ENCODE measurements around the gene SULT4A1.

DNA sequence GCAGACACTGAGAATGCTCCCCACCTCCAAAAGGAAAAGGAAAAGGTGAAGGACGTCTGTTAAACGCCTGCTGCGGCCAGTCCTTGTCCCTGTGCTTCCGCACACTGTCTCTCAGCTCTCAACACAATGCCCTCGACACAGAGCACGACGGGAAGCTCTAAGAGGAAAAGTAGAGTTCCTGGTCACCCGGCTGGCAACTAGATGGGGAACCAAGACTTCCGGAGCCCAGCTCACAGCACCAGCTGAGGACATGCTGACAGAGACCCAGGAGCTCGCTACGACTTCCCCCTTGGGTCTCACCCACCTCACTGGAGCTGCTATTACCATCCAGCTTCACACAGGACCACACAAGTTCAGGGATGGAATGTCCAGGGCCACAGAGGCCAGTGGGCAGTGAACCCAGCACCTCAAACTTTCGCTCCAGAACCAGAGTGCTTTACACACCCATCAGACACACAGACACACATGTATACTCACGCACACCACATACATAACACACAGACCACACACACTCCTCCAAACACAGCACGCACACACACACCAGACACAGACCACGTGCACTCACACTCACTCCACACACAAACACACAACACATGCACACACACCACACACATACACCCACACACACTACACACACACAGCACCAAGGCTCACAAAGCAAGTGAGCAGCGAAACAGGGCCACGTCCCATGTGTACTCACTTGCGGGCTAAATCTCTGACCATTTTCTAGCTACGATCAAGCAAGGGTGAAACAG lies 9.6 kb downstream of the SULT4A1 start:
- TF ChIP-seq, protein P1, sequence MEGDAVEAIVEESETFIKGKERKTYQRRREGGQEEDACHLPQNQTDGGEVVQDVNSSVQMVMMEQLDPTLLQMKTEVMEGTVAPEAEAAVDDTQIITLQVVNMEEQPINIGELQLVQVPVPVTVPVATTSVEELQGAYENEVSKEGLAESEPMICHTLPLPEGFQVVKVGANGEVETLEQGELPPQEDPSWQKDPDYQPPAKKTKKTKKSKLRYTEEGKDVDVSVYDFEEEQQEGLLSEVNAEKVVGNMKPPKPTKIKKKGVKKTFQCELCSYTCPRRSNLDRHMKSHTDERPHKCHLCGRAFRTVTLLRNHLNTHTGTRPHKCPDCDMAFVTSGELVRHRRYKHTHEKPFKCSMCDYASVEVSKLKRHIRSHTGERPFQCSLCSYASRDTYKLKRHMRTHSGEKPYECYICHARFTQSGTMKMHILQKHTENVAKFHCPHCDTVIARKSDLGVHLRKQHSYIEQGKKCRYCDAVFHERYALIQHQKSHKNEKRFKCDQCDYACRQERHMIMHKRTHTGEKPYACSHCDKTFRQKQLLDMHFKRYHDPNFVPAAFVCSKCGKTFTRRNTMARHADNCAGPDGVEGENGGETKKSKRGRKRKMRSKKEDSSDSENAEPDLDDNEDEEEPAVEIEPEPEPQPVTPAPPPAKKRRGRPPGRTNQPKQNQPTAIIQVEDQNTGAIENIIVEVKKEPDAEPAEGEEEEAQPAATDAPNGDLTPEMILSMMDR (conservative IDR thresholded peaks at IDR 0.05; ENCODE audit: low read length), result no peak
- no peak for TF ChIP-seq EZH2phosphoT487 (IDR thresholded peaks at IDR 0.05; ENCODE audit: borderline replicate concordance, low read depth, low read length)
